ENCODE measurements around the gene RCOR2.
A peak's percentile ranks its signal among the peaks of the same experiment; 100 is the strongest.

Gene RCOR2

GRCh38 chr11:63907063-63907462, 9.9 kb downstream of the RCOR2 start:
- no peak for DNase-seq

- peak; percentile 59 for DNase-seq
Observed at GRCh38 chr11:63906585-63906984, 10.4 kb downstream of the RCOR2 start.

- DNase-seq, result no peak
Observed at GRCh38 chr11:63906087-63906486, 10.9 kb downstream of the RCOR2 start.

GRCh38 chr11:63905179-63905578, 11.8 kb downstream of the RCOR2 start:
- no peak for DNase-seq

- DNase-seq, result no peak
Observed at GRCh38 chr11:63904743-63905142, 12.2 kb downstream of the RCOR2 start.

- DNase-seq, result no peak
Observed at GRCh38 chr11:63903884-63904283, 13.1 kb downstream of the RCOR2 start.

GRCh38 chr11:63901660-63902059, 15.3 kb downstream of the RCOR2 start:
- DNase-seq, result peak; percentile 54

- DNase-seq, result no peak
Observed at GRCh38 chr11:63897459-63898146, 19.4 kb downstream of the RCOR2 start.

GRCh38 chr11:63896071-63896470, 20.9 kb downstream of the RCOR2 start:
- DNase-seq, result no peak

GRCh38 chr11:63893355-63893754, 23.6 kb downstream of the RCOR2 start:
- DNase-seq, result no peak

- peak; percentile 56 for DNase-seq
Observed at GRCh38 chr11:63892228-63892627, 24.7 kb downstream of the RCOR2 start.

GRCh38 chr11:63890368-63890767, 26.6 kb downstream of the RCOR2 start:
- no peak for DNase-seq

GRCh38 chr11:63889344-63889743, 27.6 kb downstream of the RCOR2 start:
- DNase-seq, result no peak

GRCh38 chr11:63888170-63889086, 28.5 kb downstream of the RCOR2 start:
- peak; percentile 81 for DNase-seq

GRCh38 chr11:63887386-63887999, 29.5 kb downstream of the RCOR2 start:
- DNase-seq, result no peak

GRCh38 chr11:63884196-63884932, 32.6 kb downstream of the RCOR2 start:
- no peak for DNase-seq

- no peak for DNase-seq
Observed at GRCh38 chr11:63883791-63884190, 33.2 kb downstream of the RCOR2 start.

GRCh38 chr11:63882555-63883242, 34.3 kb downstream of the RCOR2 start:
- peak; percentile 96 for DNase-seq

- no peak for DNase-seq
Observed at GRCh38 chr11:63880403-63880790, 36.6 kb downstream of the RCOR2 start.

GRCh38 chr11:63879598-63880402, 37.2 kb downstream of the RCOR2 start:
- peak; percentile 30 for DNase-seq

- no peak for DNase-seq
Observed at GRCh38 chr11:63877658-63878241, 39.2 kb downstream of the RCOR2 start.

All from hematopoietic multipotent progenitor cell treated with erythropoietin and hydrocortisone succinate and interleukin-3 and kit ligand, for 6 days (in vitro differentiated cells).